MM.1S (cell line): ENCODE results near the gene IFITM5.

Experiments used
- DNase-seq: peaks from one replicate; pipeline ENCODE4 v3.0.0-alpha.2; 2015
- H2AFZ ChIP-seq: fragments of 300-600 bp; sonication (generic); 2 replicates; pipeline ENCODE4 v1.6.0; 2016; ENCODE audit warnings: antibody characterized with exemption, low read length
- H3F3A ChIP-seq: fragments of 300-600 bp; sonication (generic); 2 replicates; pipeline ENCODE4 v1.6.1; 2016; ENCODE audit warnings: mild to moderate bottlenecking, antibody characterized with exemption, low read length, moderate library complexity, mixed read lengths; ENCODE audit not compliant: insufficient read depth
- H3K27ac ChIP-seq: fragments of 300-600 bp; sonication (generic); 2 replicates; pipeline ENCODE4 v1.5.1; 2016; ENCODE audit warnings: mild to moderate bottlenecking, low read length
- H3K27me3 ChIP-seq: fragments of 300-600 bp; sonication (generic); replicated peaks from 2 replicates; pipeline ENCODE4 v1.6.0; 2016; ENCODE audit warnings: low read length; ENCODE audit not compliant: insufficient read depth
- H3K36me3 ChIP-seq: fragments of 300-600 bp; sonication (generic); replicated peaks from 2 replicates; pipeline ENCODE4 v1.6.1; 2016; ENCODE audit warnings: mild to moderate bottlenecking, low read length, mixed read lengths; ENCODE audit not compliant: insufficient read depth
- H3K4me1 ChIP-seq: fragments of 300-600 bp; sonication (generic); 2 replicates; pipeline ENCODE4 v1.6.1; 2016; ENCODE audit warnings: low read length, mixed read lengths
- H3K4me2 ChIP-seq: fragments of 300-600 bp; sonication (generic); 2 replicates; pipeline ENCODE4 v1.6.0; 2016; ENCODE audit warnings: low read depth, low read length
- H3K4me3 ChIP-seq: fragments of 300-600 bp; sonication (generic); 2 replicates; pipeline ENCODE4 v1.5.1; 2016; ENCODE audit warnings: low read length, mixed read lengths
- H3K79me2 ChIP-seq: fragments of 300-600 bp; sonication (generic); 2 replicates; pipeline ENCODE4 v1.6.1; 2016; ENCODE audit warnings: mixed run types, low read length, mixed read lengths
- H3K9ac ChIP-seq: fragments of 300-600 bp; sonication (generic); 2 replicates; pipeline ENCODE4 v1.6.1; 2016; ENCODE audit warnings: low read length, mixed read lengths
- H3K9me2 ChIP-seq: fragments of 300-600 bp; sonication (generic); replicated peaks from 2 replicates; pipeline ENCODE4 v1.6.1; 2016; ENCODE audit warnings: mild to moderate bottlenecking, low read length, mixed read lengths; ENCODE audit not compliant: insufficient read depth
- H3K9me3 ChIP-seq: fragments of 300-600 bp; sonication (generic); replicated peaks from 2 replicates; pipeline ENCODE4 v1.6.1; 2016; ENCODE audit warnings: mild to moderate bottlenecking, low read length, mixed read lengths; ENCODE audit not compliant: insufficient read depth
- H4K20me1 ChIP-seq: fragments of 300-600 bp; sonication (generic); 2 replicates; pipeline ENCODE4 v1.6.1; 2016; ENCODE audit warnings: mild to moderate bottlenecking, low read length, moderate library complexity, mixed read lengths; ENCODE audit not compliant: insufficient read depth
- CTCF ChIP-seq: fragments of 300-600 bp; sonication (generic); IDR thresholded peaks from 2 replicates; pipeline ENCODE4 v1.5.1; 2016; ENCODE audit warnings: antibody characterized with exemption, low read length, mixed read lengths
- EZH2 ChIP-seq: fragments of 300-600 bp; sonication (generic); optimal IDR thresholded peaks from 2 replicates; pipeline ENCODE3; 2017; ENCODE audit warnings: low read depth, mild to moderate bottlenecking, antibody characterized with exemption, low read length, mixed read lengths
- EZH2phosphoT487 ChIP-seq: fragments of 300-600 bp; sonication (generic); IDR thresholded peaks from 2 replicates; pipeline ENCODE4 v1.6.1; 2018; ENCODE audit warnings: antibody characterized with exemption, low read length

IFITM5 gene

GRCh38 chr11:303363-303762, 4.0 kb upstream of the IFITM5 start:
- Histone ChIP-seq H3K4me1 (no peaks in the 10 kb centered on the region), H3K79me2 (no peaks in the 10 kb centered on the region), H4K20me1 (no peaks in the 10 kb centered on the region), H2AFZ (no peak overlapping the region), H3K9me3 (no peaks in the 10 kb centered on the region), H3K4me2 (no peak overlapping the region), H3K9me2 (no peaks in the 10 kb centered on the region), H3K36me3 (no peaks in the 10 kb centered on the region), H3K9ac (no peak overlapping the region), H3K27ac (no peak overlapping the region), H3F3A (no peaks in the 10 kb centered on the region), H3K4me3 (no peak overlapping the region), H3K27me3 (peaks cover 73% of the 10 kb centered on the region)
- TF ChIP-seq EZH2phosphoT487 (no peak), EZH2 (no peak), CTCF (no peak)
- DNase-seq, result no peak

GRCh38 chr11:299951-300735, 817 bp upstream of the IFITM5 start:
- Histone ChIP-seq H3K4me1 (no peaks in the 10 kb centered on the region), H2AFZ (no peak overlapping the region), H3F3A (no peaks in the 10 kb centered on the region), H3K36me3 (no peaks in the 10 kb centered on the region), H3K4me2 (no peak overlapping the region), H3K9ac (no peak overlapping the region), H3K4me3 (no peak overlapping the region), H3K9me2 (no peaks in the 10 kb centered on the region), H3K9me3 (no peaks in the 10 kb centered on the region), H4K20me1 (no peaks in the 10 kb centered on the region), H3K79me2 (no peaks in the 10 kb centered on the region), H3K27ac (no peak overlapping the region), H3K27me3 (peaks cover 54% of the 10 kb centered on the region)
- DNase-seq, result no peak
- no peak for TF ChIP-seq EZH2phosphoT487
- TF ChIP-seq CTCF, result no peak
- no peak for TF ChIP-seq EZH2

GRCh38 chr11:298406-299065, 790 bp downstream of the IFITM5 start:
- Histone ChIP-seq H3K9me3 (no peaks in the 10 kb centered on the region), H2AFZ (no peak overlapping the region), H4K20me1 (no peaks in the 10 kb centered on the region), H3K36me3 (no peaks in the 10 kb centered on the region), H3K79me2 (no peaks in the 10 kb centered on the region), H3F3A (no peaks in the 10 kb centered on the region), H3K9me2 (no peaks in the 10 kb centered on the region), H3K9ac (no peak overlapping the region), H3K4me3 (no peak overlapping the region), H3K27ac (no peak overlapping the region), H3K4me2 (no peak overlapping the region), H3K4me1 (no peaks in the 10 kb centered on the region), H3K27me3 (peaks cover 49% of the 10 kb centered on the region)
- DNase-seq, result no peak
- TF ChIP-seq EZH2, result no peak
- no peak for TF ChIP-seq EZH2phosphoT487
- TF ChIP-seq CTCF, result no peak
